NT2/D1 (cell line): ENCODE measurements around the gene CSTF1.

ENCODE experiments used
- YY1 ChIP-seq: IDR thresholded peaks from 2 replicates; pipeline ENCODE4 v1.6.1; 2011; ENCODE audit not compliant: insufficient read length, insufficient read depth
- ZNF274 ChIP-seq: IDR thresholded peaks from 2 replicates; pipeline ENCODE4 v1.6.1; 2011; ENCODE audit warnings: mild to moderate bottlenecking, low read depth, low read length

- TF ChIP-seq ZNF274 (no peak), YY1 (no peak)
These were observed 9.1 kb upstream of the CSTF1 start for GRCh38 chr20:56383334-56383733.
